ENCODE data around the gene RNF180.

The RNF180 gene

DNA sequence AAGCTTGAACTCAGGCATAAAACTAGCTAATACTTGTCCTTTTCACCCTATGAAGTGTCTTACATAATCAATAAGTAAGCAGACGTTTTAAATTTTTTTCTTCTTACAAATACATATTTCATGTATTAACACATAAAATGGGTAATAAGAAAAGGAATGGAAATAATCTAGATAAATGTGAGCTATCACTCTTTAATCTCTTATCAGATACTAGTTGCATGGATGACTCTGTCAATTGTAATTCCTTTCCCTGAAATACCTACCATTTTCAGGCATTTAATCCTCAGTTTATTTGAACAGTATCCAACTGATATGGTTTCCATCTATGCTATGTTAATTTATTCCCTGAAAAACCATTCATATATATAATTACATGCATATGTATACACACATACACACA is 174.1 kb downstream of the RNF180 start:
- TF ChIP-seq, protein P1, sequence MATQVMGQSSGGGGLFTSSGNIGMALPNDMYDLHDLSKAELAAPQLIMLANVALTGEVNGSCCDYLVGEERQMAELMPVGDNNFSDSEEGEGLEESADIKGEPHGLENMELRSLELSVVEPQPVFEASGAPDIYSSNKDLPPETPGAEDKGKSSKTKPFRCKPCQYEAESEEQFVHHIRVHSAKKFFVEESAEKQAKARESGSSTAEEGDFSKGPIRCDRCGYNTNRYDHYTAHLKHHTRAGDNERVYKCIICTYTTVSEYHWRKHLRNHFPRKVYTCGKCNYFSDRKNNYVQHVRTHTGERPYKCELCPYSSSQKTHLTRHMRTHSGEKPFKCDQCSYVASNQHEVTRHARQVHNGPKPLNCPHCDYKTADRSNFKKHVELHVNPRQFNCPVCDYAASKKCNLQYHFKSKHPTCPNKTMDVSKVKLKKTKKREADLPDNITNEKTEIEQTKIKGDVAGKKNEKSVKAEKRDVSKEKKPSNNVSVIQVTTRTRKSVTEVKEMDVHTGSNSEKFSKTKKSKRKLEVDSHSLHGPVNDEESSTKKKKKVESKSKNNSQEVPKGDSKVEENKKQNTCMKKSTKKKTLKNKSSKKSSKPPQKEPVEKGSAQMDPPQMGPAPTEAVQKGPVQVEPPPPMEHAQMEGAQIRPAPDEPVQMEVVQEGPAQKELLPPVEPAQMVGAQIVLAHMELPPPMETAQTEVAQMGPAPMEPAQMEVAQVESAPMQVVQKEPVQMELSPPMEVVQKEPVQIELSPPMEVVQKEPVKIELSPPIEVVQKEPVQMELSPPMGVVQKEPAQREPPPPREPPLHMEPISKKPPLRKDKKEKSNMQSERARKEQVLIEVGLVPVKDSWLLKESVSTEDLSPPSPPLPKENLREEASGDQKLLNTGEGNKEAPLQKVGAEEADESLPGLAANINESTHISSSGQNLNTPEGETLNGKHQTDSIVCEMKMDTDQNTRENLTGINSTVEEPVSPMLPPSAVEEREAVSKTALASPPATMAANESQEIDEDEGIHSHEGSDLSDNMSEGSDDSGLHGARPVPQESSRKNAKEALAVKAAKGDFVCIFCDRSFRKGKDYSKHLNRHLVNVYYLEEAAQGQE (IDR thresholded peaks at IDR 0.05; ENCODE audit: insufficient read depth in 1 of 2, low read depth in 2 of 2, low read length in 2 of 2): no peak

DNA sequence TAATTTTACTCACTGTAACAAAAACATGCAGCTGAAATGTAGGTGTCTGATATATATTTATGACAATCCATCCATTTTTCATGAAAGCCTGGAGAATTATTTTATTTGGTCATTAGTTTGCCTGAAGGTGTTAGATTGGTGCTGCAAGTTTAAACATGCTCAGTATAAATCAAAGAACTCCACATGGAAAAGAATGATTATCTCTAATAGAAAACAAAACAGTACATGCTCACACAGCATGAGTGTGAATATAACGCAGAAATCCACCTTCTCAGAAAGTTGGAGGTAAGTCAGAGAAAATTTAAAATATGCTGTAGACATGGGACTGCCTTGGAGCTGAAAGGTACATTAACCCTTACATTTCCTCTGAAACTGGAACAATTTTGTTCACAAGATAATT is 174.7 kb downstream of the RNF180 start:
- TF ChIP-seq SIN3A (IDR thresholded peaks at IDR 0.05; ENCODE audit: borderline replicate concordance, insufficient read depth, low read length) (no peak), FOXP2 (optimal IDR thresholded peaks at IDR 0.05; ENCODE audit: borderline replicate concordance, extremely low read depth, extremely low read length, insufficient read depth) (no peak), POLR2AphosphoS5 (IDR thresholded peaks at IDR 0.05; ENCODE audit: low read depth, low read length) (no peak), TAF1 (IDR thresholded peaks at IDR 0.05; ENCODE audit: borderline replicate concordance, insufficient read depth, low read length) (no peak)
- TF ChIP-seq, protein P1 (IDR thresholded peaks at IDR 0.05; ENCODE audit: insufficient read depth in 1 of 2, low read depth in 2 of 2, low read length in 2 of 2): no peak

DNA sequence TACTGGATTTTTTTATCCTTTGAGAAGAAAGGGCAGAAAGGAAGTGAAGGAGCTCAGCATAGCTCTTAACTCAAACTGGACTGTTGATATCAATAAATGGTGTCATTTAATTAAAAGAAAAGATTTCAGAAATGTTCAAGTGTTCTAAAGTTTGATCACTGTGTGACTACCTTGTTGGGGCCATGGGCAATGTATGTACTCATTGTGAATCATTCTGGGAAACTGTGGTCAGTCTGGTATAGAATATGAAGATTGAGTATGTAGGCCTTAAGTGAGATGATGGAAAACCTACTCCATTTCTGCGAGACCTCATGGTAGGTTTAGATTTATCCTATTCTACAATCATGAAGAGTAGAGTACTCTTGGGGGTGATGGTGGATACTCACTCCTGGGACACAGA is 175.7 kb downstream of the RNF180 start:
- no peak for TF ChIP-seq SIN3A (IDR thresholded peaks at IDR 0.05; ENCODE audit: borderline replicate concordance, insufficient read depth, low read length)

DNA sequence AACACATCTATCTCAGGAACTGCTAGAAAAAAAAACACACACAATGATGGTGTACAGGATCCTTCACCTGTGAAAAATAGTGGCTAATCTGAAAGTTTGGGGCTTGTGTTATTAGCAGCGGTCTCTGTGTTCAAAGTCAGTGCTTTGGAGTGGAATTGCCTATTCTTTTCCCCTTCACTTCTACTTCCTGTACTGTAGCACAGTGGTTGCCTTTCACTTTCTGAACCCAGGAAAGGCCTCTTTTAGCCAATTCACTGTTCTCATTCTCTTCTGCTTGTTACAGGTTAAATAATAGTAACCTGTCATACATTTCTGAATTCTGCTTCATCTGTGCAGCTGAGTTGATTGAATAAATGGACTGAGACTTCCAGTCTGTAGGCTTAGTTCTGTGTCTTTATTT is 178.9 kb downstream of the RNF180 start:
- no peak for TF ChIP-seq TAF1 (IDR thresholded peaks at IDR 0.05; ENCODE audit: borderline replicate concordance, insufficient read depth, low read length)
- no peak for TF ChIP-seq FOXP2 (optimal IDR thresholded peaks at IDR 0.05; ENCODE audit: borderline replicate concordance, extremely low read depth, extremely low read length, insufficient read depth)
- TF ChIP-seq, protein P1 (IDR thresholded peaks at IDR 0.05; ENCODE audit: insufficient read depth in 1 of 2, low read depth in 2 of 2, low read length in 2 of 2): no peak
- TF ChIP-seq POLR2AphosphoS5 (IDR thresholded peaks at IDR 0.05; ENCODE audit: low read depth, low read length): no peak
- TF ChIP-seq SIN3A (IDR thresholded peaks at IDR 0.05; ENCODE audit: borderline replicate concordance, insufficient read depth, low read length): no peak

DNA sequence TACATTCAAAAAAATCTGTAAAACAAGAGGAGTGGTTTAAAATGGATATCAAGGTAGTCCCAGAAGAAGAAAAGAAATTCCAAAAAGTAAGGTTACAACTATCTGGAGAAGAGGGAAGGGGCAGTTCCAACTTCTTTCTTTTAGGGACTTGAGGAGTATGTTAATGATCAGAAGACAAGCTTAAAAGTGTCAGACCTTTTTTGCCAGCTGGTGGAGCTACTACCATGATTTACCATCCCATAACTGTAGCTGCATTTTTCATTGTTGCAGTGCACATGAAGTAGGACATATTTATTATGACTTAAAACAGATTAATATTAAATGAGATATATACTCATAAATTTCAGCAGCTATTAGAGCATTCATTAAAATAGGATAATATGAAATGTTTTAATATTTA is 181.7 kb downstream of the RNF180 start:
- TF ChIP-seq FOXP2 (optimal IDR thresholded peaks at IDR 0.05; ENCODE audit: borderline replicate concordance, extremely low read depth, extremely low read length, insufficient read depth) (no peak), TAF1 (IDR thresholded peaks at IDR 0.05; ENCODE audit: borderline replicate concordance, insufficient read depth, low read length) (no peak), POLR2AphosphoS5 (IDR thresholded peaks at IDR 0.05; ENCODE audit: low read depth, low read length) (no peak), SIN3A (IDR thresholded peaks at IDR 0.05; ENCODE audit: borderline replicate concordance, insufficient read depth, low read length) (no peak)
- TF ChIP-seq, protein P1 (IDR thresholded peaks at IDR 0.05; ENCODE audit: insufficient read depth in 1 of 2, low read depth in 2 of 2, low read length in 2 of 2): no peak
